ENCODE measurements around the gene CD3E.

GRCh38 chr11:118259138-118259537, 45.4 kb upstream of the CD3E start:
- TF ChIP-seq GATA2 (IDR thresholded peaks at IDR 0.05; ENCODE audit: low read depth, low read length) = no peak
- no peak for TF ChIP-seq GATA3 (IDR thresholded peaks at IDR 0.05; ENCODE audit: low read depth, low read length)
